Ovary (tissue), 3 donors: ENCODE measurements around the gene ZNF423.

Experiments
- EP300 ChIP-seq: sonication (generic); formaldehyde crosslinking; IDR thresholded peaks from one replicate; pipeline ENCODE4 v1.6.1; 2017; ENCODE audit warnings: antibody characterized with exemption
- TF ChIP-seq, protein P1 (sequence below), 3 donors: fragments of 450-650 bp in 2 of 3; fragments of 200-600 bp in 1 of 3; IDR thresholded peaks; one replicate each; pipeline versions ENCODE4 v1.5.1 to v1.8.0; 2016 to 2022; ENCODE audit warnings: antibody characterized with exemption in 3 of 3, mild to moderate bottlenecking in 1 of 3
- donor health status: DM: no; HTN: no; CAD: no.

DNA sequence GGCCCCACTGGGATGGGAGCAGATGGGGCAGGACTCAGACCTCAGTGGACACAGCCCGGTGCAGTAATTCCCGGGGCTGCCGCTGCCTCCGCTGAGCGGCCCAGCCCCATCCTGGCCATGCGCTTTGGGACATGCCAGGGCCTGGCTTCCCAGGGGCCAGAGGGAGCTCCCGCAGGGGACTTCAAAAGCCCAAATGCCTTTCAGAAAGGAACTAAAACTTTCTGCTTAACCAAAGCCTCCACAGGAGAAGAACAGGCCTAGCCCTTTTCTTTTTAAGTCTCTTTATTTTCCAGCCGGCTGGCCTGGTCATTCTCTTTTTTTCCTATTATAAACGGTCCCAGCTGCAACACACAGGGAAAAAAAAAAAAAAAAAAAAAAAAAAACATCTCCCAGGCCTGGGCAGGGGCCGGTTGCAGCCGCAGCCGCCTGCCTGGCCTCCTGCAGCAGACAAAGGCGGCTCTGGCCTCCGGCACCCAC lies 10.7 kb upstream of the ZNF423 start:
- TF ChIP-seq, protein P1, sequence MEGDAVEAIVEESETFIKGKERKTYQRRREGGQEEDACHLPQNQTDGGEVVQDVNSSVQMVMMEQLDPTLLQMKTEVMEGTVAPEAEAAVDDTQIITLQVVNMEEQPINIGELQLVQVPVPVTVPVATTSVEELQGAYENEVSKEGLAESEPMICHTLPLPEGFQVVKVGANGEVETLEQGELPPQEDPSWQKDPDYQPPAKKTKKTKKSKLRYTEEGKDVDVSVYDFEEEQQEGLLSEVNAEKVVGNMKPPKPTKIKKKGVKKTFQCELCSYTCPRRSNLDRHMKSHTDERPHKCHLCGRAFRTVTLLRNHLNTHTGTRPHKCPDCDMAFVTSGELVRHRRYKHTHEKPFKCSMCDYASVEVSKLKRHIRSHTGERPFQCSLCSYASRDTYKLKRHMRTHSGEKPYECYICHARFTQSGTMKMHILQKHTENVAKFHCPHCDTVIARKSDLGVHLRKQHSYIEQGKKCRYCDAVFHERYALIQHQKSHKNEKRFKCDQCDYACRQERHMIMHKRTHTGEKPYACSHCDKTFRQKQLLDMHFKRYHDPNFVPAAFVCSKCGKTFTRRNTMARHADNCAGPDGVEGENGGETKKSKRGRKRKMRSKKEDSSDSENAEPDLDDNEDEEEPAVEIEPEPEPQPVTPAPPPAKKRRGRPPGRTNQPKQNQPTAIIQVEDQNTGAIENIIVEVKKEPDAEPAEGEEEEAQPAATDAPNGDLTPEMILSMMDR (IDR thresholded peaks at IDR 0.05) = no peak
- TF ChIP-seq EP300 = no peak
